Keratinocyte (primary cell): Measurements from ENCODE around the gene COPZ2.

Experiments
- EZH2 ChIP-seq: IDR thresholded peaks from one replicate; pipeline ENCODE4 v1.6.1; 2012; ENCODE audit warnings: inconsistent platforms, mild to moderate bottlenecking, low read length, moderate library complexity
- TF ChIP-seq, protein P1 (sequence below), 3 experiments: IDR thresholded peaks in 1 of 3; conservative IDR thresholded peaks in 1 of 3; optimal IDR thresholded peaks in 1 of 3; 2 replicates in 2 of 3; 3 replicates in 1 of 3; pipeline versions ENCODE3 to v1.5.1; 2011; ENCODE audit warnings: low read length in 3 of 3, mild to moderate bottlenecking in 3 of 3, moderate library complexity in 2 of 3, control low read depth in 1 of 3, inconsistent platforms in 1 of 3; ENCODE audit not compliant: insufficient read depth in 2 of 3; ENCODE audit errors: extremely low read depth in 1 of 3

DNA sequence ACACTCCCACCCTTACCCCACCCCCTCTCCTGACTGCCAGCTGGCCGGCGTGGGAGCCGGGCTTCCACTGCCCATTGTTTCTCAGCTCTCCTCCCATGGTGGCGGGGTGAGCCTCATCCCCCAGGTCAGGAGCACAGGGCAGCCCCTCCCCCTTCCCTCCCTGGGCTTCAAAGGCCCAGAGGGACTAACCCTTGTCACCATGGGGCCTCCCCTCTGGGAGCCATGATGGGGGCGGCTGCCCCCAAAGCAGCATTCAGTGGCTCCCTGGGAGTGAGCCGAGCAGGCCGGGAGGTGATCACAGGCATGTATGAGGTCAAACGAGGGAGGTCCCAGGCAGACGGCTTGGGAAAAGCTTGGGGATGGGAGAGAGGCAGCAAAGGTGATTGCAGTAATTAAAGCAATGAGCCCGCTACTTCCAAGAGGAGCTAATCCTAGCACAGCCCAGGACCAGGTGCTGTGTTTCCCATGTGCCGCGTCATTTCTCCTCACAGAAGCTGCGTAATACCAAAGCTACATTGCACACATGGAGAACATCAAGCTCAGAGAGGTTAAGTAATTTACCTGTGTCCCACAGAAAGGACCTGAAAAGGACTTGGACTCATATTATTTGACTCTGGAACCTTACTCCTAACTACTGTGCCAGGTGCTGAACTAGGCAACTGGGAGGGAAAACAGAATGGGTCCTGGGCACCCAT, 42.2 kb downstream of the COPZ2 start:
- TF ChIP-seq, protein P1, sequence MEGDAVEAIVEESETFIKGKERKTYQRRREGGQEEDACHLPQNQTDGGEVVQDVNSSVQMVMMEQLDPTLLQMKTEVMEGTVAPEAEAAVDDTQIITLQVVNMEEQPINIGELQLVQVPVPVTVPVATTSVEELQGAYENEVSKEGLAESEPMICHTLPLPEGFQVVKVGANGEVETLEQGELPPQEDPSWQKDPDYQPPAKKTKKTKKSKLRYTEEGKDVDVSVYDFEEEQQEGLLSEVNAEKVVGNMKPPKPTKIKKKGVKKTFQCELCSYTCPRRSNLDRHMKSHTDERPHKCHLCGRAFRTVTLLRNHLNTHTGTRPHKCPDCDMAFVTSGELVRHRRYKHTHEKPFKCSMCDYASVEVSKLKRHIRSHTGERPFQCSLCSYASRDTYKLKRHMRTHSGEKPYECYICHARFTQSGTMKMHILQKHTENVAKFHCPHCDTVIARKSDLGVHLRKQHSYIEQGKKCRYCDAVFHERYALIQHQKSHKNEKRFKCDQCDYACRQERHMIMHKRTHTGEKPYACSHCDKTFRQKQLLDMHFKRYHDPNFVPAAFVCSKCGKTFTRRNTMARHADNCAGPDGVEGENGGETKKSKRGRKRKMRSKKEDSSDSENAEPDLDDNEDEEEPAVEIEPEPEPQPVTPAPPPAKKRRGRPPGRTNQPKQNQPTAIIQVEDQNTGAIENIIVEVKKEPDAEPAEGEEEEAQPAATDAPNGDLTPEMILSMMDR (optimal IDR thresholded peaks at IDR 0.05 in 1 of 3, IDR thresholded peaks at IDR 0.05 in 1 of 3, conservative IDR thresholded peaks at IDR 0.05 in 1 of 3; ENCODE audit: extremely low read depth in 1 of 3, insufficient read depth in 2 of 3, low read length in 3 of 3) = no peak
- no peak for TF ChIP-seq EZH2
